Colon (tissue), 2 donors: ENCODE data around the gene RABL6.
"Not testable (repeated sequence)": the region's sequence is repeated elsewhere in the genome, so short reads cannot be mapped to it uniquely, and the experiment has no call there.

Experiments used
- FAIRE-seq: peaks from 2 replicates; lab custom pipeline; 2012; peaks lifted over from hg19 to GRCh38; lab: Jason Lieb, UNC
- donor health status: control.
- donor health status: control.

The RABL6 gene

DNA sequence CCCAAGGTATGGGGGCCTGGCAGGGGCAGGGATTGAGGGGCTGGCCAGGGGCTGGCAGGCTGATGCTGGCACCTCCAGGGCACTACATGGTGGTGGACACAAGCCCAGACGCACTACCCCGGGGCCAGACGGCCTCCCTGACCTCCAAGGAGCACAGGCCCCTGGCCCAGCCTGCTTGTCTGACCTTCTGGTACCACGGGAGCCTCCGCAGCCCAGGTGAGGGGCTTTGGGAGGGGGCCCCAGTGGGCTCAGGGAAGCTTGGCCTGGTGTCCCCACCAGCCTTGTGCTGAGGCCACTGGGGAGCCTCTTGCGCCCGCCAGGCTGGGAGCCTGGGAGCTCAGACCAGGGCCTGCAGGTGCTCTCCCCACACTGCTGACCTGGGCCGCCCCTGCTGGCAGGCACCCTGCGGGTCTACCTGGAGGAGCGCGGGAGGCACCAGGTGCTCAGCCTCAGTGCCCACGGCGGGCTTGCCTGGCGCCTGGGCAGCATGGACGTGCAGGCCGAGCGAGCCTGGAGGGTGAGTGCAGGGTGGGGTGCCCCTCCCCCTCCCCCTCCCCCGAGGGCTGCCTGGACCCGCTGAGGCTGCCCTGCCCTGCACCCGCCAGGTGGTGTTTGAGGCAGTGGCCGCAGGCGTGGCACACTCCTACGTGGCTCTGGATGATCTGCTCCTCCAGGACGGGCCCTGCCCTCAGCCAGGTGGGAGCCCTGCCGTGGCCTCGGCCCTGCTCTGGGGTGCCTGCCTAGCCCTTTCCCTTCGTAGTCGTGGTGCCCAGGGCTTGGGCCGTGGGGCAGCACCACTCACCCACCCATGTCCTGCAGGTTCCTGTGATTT lies 50.0 kb downstream of the RABL6 start:
- FAIRE-seq, result no peak

DNA sequence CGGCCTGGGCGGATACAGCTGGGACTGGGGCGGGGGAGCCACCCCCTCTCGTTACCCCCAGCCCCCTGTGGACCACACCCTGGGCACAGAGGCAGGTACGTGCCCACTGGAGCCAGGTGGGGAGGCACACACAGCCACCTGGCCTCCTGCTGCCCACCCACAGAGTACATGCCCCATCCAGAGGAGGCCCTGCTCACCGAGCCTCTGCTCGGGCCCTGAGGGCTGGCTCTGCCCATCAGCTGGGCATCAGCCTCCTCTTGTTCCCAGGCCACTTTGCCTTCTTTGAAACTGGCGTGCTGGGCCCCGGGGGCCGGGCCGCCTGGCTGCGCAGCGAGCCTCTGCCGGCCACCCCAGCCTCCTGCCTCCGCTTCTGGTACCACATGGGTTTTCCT lies 50.7 kb downstream of the RABL6 start:
- FAIRE-seq, result no peak

- no peak for FAIRE-seq
Measured at GRCh38 chr9:136858844-136859757, 51.4 kb downstream of the RABL6 start.

DNA sequence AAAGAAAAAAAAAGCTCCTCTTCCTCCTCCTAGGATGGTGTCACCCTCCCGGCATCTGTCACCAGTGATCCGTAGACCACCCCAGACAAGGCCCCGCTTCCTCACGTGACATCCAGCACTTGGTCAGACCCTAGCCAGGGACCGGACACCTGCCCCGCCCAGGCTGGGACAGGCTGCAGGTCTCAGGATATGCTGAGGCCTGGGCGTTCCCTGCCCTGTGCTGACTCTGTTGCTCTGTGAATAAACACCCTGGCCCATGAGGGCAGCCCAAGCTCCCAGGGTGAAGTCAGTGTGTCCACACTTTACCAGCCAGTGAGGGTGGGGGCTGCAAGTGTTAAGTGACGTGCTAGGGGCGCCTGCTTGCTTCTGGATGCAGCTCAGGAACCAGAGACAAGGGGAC lies 52.8 kb downstream of the RABL6 start:
- no peak for FAIRE-seq

- FAIRE-seq, result no peak
Measured at GRCh38 chr9:136860933-136861873, 53.5 kb downstream of the RABL6 start.

DNA sequence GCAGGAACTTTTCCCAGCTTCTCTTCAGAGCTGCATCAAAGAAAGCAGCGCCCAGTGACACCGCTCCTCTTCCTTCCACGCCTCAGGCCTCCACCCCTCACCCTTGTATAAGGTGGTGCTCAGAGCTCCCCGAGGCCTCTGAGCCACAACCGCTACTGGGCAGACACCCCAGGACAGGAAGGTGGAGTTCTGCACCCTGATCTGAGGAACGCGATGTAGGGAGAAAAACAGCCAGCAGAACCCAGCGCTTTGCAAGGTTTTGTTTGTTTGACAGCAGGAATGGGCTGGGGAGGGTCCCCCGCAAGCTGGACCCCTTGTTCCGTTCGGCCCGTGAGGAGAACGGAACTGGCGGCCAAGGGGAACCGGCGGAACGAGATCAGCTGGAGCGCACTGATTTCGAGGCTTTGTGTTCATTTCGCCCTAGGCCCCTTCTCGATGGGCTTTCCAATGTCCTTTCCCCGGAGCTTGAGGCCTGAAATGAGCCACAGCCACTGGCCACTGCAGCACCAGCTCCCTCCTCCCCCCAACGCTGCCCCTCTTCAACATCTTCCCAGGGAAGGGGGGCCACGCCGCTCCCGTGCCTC lies 54.2 kb downstream of the RABL6 start:
- no peak for FAIRE-seq

- no peak for FAIRE-seq
Measured at GRCh38 chr9:136862849-136863622, 55.3 kb downstream of the RABL6 start.

DNA sequence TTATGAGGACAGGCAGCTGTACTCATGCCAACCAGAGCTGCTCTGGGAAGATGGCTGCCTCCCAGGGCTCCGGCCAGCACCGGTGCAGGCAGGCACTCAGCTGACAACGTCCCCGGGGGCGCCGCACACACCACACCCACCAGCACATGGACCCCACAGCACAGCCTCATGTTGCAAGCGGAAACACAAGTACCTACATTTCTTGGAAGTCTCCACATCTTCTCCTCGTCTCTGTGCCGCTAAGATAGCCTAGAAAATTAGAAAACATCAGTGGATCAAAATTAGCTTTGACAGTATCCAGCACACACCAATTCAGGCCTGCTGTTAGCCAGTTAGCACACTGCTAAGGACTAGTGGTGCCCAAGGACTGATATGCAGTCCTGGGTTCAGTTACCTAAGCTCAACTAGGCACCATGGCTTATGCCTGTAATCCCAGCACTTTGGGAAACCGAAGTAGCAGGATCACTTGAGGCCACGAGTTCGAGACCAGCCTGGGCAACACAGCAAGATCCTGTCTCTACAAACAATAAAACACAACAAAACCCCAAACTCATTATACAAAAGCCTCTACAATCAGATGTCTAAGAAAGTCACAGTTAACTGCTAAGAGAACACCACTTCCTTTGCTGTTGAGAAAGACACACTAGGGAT lies 56.0 kb downstream of the RABL6 start:
- FAIRE-seq, result no peak

GRCh38 chr9:136865041-136865767 lies 57.5 kb downstream of the RABL6 start:
- no peak for FAIRE-seq

GRCh38 chr9:136865768-136866103 lies 58.0 kb downstream of the RABL6 start:
- FAIRE-seq, result no peak

DNA sequence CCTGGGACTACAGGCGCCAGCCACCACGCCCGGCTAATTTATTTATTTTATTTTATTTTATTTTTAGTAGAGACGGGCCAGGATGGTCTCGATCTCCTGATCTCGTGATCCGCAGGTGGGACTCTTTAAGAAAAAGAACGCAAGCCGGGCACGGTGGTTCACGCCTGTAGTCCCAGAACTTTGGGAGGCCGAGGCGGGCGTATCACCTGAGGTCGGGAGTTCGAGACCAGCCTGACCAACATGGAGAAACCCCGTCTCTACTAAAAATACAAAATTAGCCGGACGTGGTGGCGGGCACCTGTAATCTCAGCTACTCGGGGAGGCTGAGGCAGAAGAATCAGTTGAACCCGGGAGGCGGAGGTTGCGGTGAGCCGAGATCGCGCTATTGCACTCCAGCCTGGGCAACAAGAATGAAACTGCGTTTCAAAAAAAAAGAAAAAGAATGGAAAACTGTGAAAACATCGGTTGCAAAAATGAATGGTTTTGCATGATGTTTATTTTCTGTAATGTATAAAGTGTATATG lies 59.2 kb downstream of the RABL6 start:
- not testable (repeated sequence) for FAIRE-seq

GRCh38 chr9:136867480-136867879 lies 59.7 kb downstream of the RABL6 start:
- no peak for FAIRE-seq

DNA sequence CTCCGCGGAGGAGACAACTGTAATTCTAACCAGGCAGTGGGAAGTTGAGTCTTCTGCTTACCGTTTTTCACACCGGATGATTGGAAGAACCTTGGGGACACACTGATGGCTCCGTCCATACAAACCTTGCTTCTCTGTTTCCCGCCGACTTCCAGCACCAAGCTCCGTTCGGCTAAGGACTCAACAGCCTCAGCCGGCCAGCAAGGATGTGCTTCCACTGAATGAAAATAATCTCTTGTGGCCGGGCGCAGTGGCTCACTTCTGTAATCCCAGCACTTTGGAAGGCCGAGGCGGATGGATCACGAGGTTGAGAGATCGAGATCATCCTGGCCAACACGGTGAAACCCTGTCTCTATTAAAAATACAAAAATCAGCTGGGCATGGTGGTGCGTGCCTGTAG lies 60.2 kb downstream of the RABL6 start:
- no peak for FAIRE-seq

DNA sequence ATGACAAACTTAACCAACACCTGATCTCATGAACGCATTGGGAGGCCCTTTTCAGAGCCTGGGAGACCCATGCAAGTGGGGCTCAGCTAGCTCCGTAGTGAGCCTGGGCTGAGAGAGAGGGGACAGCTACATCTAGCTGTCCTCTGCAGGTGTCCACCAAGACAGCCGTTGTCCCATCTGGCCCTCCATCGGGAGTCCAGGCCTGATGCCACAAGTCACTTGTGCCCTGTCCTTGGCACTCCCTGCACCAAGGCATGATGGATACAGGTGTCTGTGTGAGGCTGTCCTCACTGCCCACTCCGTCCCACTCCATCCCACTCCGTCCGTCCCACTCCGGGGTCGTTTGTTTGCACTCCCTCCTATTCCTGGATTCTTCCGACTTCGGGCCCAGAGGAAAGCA lies 60.9 kb downstream of the RABL6 start:
- FAIRE-seq, result no peak

GRCh38 chr9:136869611-136870010 lies 61.9 kb downstream of the RABL6 start:
- FAIRE-seq, result not testable (repeated sequence)

DNA sequence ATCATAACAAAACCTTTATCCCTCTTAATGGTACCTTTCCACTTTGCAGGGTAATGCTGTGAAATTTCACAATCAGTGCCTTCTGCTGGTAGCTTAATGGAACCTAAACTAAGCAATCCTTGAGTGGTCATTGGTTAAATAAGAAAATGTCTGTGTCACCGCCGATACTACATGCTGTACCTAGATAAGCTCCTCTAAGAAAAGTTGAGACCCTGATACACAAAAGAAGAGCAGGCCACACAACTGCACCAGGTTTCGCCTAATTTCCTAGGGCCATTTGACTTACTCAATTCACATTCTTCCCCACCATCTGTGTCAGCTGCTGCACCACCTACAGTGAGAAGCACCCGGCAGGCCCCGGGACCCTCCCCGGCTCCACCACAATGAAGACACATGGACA lies 67.4 kb downstream of the RABL6 start:
- no peak for FAIRE-seq

DNA sequence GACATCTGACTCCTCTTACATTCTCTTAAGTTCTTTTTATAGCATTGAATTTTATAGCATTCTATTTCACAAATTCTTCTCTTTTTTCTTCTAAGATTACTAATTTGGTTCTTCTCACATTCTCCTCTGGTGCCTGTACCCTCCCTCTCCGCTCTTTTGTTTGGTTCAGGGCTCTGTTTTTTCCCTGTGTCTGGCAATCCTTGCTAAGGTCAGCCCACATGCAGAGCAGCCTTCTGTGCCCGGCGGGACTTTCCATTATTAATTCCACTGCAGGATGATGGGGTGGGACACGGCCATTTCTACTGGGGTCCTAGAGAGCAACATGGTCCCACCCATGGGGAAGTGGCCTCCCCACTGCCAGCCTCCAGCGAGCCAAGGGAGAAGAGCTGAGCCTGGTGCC lies 68.7 kb downstream of the RABL6 start:
- FAIRE-seq, result no peak

GRCh38 chr9:136880651-136881050 lies 72.9 kb downstream of the RABL6 start:
- no peak for FAIRE-seq

GRCh38 chr9:136881691-136882108 lies 74.0 kb downstream of the RABL6 start:
- no peak for FAIRE-seq
